ENCODE data around the gene IRF5.
"Not testable (repeated sequence)": the region's sequence is repeated elsewhere in the genome, so short reads cannot be mapped to it uniquely, and the experiment has no call there.

IRF5 gene

DNA sequence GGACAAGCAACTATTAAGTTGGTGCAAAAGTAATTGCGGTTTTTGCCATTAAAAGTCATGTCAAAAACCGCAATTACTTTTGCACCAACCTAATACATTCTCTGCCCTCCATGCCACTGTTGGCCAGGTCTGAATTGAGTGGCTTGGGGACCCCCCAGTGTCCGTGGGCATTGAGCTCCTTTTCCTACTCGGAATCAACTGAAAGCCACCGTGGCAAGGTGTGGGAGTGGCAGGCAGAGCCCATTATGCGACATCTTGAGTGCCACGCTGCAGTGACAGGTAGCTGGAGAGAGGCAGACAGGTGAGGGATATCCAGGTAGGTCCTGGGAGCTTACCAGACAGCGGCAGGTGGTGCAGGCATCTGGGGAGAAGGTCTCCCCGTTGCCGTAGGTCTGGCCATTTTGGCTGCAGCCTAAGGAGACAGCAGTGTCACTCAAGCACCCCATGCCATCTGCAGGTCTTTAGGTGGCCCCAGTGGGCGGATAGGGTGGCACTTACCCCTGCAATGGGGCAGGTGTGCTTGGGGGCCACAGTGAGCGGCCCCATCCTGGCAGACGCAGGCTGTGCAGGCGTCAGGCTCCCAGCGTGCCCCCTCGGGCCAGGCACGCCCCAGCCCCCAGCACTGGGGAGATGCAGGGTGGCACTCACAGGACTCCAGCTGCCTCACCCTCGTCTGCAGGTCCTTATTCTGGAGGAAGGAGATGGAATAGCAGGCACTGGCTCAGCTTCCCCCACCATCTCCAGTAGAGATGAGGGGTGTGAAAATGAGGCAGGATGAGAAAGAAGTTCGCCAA is 30.8 kb upstream of the IRF5 start:
- no peak for DNase-seq (ENCODE audit: low spot score)

DNA sequence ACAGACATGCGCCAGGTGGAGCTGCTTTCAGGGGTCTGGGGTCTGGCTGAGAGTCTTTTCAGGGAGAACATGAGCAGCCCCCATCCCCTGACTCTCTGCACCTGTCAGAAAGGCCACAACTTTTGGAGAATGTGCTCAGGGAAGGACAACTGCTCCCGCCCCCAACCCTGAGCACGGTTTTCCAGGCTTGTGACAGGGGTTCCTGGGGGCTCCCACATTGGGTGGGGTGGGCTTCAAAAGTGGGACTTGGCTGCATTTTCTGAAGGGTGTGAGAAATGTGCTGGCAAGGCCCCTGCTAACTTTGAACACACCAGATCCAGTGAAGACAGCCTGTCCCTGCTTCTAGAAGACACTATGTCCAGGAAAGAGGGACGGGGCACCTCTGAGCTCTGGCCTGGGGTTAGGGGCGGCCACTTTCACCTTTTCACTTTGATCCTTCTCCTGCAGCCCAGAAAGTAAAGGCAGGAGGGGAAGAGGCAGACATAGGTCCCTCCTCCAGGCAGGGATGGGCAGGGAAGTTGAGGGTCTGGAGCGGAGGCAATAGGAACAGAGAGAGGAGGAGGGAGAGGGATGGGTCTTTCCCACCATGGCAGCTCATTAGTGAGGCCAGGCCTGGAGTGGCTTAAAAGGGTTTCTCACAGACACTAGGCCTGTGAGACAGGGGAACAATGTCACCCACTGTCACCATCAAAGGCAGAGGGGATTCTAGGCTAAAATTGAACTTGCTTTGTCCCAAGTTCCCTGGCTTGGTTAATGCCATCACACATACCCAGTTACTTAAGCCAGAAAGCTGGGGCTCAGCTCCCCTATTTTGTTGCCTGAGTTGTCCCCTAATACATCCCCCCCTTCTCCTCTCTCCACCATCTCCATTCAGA is 28.7 kb upstream of the IRF5 start:
- no peak for DNase-seq (ENCODE audit: low spot score)

DNA sequence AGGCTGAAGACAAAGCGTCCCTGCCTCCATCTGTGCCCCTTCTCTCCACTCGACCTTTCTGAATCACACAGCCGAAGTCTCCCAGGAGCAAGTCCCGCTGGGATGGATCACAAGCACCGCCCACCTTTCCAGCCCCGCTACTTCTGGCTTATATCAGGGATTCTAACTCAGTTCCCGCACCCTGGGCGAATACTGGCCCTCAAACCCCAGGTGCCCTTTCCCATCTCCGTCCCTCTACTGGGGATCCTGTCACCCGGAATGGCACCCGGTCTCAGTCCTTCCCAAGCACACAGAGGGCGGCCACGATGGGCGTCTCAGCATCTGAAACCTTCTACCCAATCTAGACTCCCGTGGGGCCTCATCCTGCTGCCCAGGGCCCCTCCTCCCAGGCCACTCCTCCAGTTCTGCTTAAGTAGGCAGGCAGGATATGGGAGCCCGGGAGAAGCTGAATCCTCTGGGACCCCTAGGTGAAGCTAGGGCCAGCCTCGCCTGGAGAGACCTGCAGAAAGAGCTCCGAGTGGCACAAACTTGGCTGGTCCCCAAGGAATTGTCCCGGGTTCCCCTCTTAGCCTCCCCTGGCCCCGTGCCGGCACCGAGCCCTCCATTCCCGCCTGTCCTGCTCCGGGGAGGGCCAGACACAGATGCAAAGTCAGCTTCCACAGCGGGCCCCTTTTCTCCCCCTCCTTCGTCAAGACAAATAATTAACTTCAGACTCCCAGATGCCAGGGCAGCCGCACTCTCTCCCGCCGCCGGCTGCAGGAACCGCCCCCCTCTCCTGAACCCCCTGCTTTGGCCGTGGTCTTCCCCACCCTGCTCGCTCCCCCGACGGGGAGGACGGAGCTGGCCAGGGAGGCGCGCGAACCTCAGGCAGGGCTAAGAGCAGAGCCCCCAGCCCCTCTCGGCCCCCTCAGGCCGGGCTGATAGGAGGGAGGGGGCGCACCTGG is 27.8 kb upstream of the IRF5 start:
- no peak for DNase-seq (ENCODE audit: low spot score)

DNA sequence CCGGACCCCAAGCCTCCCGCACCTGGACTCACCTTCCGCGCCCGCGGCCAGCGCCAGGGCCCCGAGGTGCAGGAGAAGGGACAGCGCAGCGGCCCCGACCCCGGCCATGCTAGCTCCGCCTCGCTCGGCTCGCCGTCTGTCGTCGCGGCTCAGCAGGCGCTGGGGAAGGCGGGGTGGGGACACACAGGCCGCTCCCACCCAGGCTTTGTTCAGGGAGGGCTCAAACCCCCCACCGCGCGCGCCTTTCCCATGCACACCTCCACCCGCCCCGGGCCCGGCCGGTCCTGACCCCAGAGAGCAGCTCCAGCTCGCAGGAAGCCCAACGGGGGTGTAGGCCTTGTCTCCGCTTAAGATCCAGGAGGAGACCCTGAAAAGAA is 27.2 kb upstream of the IRF5 start, which contains the start of gene KCP:
Gene KCP, minus strand, starts transcription at position 141 of the 377 bp plus-strand sequence. Its CDS starts 33 bp downstream, at position 108.
- DNase-seq (ENCODE audit: low spot score) = no peak

GRCh38 chr7:128911423-128912031 is 26.2 kb upstream of the IRF5 start:
- DNase-seq (ENCODE audit: low spot score) = no peak

GRCh38 chr7:128912281-128912680 is 25.4 kb upstream of the IRF5 start:
- no peak for DNase-seq (ENCODE audit: low spot score)

DNA sequence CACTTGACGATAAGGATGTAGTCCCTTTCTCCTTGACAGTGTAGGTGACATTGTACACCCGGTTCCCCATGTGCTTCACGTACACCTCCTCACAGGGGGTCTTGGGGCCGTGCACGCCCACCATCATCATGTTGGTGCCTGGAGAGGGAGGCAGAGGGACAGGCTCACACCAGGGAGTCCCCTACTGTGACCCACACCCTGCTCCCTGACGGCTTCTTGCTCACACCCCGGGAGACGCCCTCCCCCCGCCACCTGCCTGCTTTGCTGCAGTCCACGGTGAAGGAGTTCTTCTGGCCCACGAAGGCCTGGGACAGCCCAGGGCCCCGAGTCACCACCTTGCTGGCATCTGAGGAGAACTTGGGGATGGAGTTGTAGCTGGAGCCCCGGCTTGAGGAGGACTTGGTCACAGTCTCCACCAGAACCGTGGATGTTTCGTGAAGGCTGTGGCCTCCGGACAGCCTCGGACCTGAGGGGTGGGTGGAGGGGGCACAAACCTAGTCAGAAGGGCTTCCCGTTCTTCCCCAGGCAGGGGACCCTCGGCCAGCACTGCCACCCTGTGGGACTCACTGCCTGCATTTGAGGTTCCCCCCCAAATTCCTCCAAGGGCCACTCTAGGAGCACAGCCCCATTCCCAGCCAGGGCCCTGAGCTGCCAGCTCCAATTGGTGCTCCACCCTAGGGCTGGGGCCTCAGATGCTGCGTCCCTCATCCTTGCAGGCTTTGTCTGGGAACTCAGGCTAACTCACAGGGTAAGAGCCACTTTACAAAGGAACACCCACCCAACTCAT is 24.8 kb upstream of the IRF5 start:
- DNase-seq (ENCODE audit: low spot score) = not testable (repeated sequence)

DNA sequence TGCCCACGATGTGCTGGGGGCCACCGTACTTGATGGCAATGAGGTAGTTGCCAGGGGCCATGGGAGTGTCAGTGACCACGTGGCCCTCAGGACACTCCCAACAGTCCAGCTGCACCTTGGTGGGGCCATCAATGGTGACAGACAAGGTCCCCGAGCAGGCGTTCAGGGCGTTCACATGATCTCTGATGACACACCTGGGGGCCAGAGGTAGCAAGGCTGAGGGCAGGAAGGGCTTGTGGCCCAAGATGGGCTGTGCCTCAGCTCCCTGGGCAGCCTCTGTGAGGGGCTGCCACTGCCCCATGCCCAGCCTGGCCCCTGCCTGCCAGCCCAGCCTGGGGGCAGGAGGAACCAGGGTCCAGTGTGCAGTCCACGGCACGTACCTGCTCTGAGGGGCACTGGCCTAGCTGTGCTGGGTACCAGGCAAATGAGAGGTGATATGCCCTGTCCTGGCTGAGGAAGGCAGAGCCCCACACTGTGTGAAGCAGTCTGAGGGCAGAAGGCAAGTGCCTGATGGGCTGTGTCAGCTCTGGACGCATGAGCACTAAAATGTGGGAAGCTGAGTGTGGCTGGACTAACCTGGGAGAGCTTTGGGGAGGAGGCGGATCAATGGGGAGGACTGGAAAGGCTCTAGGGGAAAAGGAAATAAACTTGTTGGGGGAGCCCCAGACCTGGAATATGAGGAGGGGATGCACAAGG is 23.7 kb upstream of the IRF5 start:
- no peak for DNase-seq (ENCODE audit: low spot score)

- no peak for DNase-seq (ENCODE audit: low spot score)
Observed at GRCh38 chr7:128914566-128915151, 23.1 kb upstream of the IRF5 start.

GRCh38 chr7:128915271-128915819 is 22.4 kb upstream of the IRF5 start:
- DNase-seq (ENCODE audit: low spot score) = no peak

DNA sequence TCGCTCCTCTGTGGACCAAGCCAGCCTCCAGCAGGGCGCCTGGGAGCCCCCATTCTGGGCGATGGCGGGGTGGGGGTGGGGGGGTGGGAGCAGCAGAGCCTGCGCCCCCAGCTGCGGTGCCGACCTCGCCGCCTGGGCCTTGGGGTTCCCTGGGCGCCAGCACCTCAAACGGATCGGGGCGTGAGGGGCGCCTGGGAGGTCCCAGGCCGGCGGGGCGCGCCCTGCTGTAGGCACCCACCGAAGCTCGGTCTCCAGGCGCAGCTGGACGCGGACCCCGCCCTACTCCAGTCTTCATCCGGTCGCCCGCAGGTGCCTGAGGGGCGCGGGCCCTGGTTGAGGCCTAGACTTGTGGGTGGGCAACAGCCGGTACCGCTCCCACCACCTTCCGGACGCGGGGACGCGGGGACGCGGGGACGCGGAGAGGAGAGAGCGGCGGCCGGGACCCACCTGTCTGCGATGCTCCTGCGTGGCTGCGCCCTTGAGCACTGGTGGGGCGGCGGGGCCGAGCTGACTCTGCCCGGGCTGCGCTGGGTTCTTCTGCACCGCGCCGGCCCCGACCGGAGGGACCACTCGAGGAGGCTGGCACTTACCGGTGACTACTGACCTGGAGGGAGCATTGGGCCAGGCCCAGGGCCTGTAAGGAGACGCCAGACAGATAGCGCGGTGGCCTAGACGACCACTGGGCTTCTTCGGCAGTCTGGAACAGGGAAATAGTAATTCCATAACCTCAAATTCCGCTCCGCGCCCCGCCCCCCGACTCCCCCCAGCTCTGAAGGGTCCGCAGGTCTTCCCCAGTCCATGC is 21.7 kb upstream of the IRF5 start:
- no peak for DNase-seq (ENCODE audit: low spot score)

DNA sequence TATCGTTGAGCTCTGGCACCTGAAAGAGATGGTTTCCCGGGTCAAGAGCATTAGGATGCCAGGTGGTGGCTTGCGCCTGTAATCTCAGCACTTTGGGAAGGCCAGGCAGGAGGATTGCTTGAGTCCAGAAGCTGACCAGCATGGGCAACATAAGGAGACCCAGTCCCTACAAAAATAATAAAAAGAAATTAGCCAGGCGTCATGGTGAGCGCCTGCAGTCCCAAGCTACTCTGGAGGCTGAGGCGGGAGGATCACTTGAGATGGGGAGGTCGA is 21.1 kb upstream of the IRF5 start:
- no peak for DNase-seq (ENCODE audit: low spot score)

DNA sequence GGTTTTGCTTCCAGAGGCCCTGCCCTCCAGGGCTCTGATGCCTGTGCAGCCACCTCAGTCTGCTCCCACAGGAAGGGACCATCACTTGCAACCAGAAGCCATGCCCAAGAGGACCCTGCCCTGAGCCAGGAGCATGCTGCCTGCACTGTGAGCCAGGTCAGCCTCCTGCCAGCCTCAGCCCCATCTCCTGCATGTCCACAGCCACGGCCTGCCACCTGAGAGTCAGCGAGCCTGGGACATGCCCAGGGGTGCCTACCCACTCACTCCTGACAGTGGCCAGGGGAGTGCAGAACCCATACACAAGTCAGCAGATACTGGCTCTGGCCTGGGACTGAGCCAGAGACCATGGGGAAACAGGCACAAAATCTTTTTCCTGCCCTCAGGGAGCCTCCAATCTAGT is 20.6 kb upstream of the IRF5 start:
- DNase-seq (ENCODE audit: low spot score) = no peak

- no peak for DNase-seq (ENCODE audit: low spot score)
Observed at GRCh38 chr7:128918016-128918665, 19.6 kb upstream of the IRF5 start.

GRCh38 chr7:128919241-128919640 is 18.5 kb upstream of the IRF5 start:
- no peak for DNase-seq (ENCODE audit: low spot score)

DNA sequence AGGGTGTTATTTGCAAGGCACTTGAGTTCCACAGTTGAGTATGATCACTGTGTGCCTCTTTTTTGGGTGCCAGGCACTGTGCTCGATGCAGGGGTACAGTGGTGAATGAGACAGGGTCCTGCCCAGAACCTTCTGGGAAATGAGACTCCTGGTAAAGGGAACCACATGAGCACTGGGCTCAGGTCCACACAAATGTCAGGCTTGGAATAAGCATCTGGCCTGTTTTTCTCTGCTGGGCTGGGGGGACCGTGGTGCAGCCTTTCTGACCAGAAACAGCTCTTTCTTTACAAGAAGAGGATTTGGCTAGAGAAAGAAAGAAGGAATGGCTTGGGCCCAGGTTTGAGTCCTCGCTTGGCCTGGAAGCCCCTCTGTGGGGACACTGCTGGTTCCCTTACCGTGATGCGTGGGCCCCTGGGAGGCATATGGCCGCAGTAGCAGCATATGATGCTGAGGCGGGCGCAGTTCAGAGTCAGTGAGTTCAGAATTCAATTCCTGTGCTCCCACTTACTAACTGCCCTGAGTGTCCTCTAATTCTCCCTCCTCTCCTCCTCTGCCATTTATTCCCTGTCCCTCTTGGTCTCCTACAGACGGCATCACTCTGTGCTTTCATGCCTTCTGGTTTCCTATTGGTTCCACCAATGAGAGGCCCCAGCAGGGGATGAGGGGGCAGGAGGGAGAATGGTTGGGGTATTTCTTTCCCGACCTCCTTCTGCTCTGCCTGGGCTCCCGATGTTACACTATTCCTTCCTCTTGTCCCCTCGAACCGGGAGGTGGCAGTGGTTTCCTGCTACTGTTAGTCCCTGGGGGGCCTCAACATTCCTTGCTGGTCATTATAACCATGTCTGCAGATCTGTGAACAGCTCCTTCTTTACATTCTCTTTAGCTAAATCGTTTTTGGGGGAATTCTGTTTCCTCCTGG is 17.6 kb upstream of the IRF5 start:
- no peak for DNase-seq (ENCODE audit: low spot score)

GRCh38 chr7:128920913-128921582 is 16.7 kb upstream of the IRF5 start:
- DNase-seq (ENCODE audit: low spot score) = no peak

Data from hematopoietic multipotent progenitor cell treated with erythropoietin and hydrocortisone succinate and interleukin-3 and kit ligand, for 15 days (in vitro differentiated cells).